Dermis blood vessel endothelial cell (primary cell): ENCODE data around the gene IDH3A. TPM values are rescaled to one million over a fixed set of nuclear protein-coding genes. Genes with fewer than 3 reads are reported as not detected.

ENCODE experiments used
- DNase-seq: peaks from one replicate; pipeline ENCODE4 v3.0.0; 2010
- total RNA-seq: library from RNA; depleted of rRNA; stranded (reverse); fragments of >200 nt; gene quantifications from 2 replicates; pipeline ENCODE4 v1.2.3, GENCODE V29; 2014

Gene IDH3A
- total RNA-seq, 1 donor from 2014 or later, result 35.6 TPM

GRCh38 chr15:78204351-78205309 is 55.5 kb downstream of the IDH3A start:
- DNase-seq, result no peak

- DNase-seq, result no peak
These were observed 56.2 kb downstream of the IDH3A start for GRCh38 chr15:78205337-78205736.

GRCh38 chr15:78205856-78206255 is 56.7 kb downstream of the IDH3A start:
- no peak for DNase-seq

- DNase-seq, result no peak
These were observed 57.4 kb downstream of the IDH3A start for GRCh38 chr15:78206326-78207109.

DNA sequence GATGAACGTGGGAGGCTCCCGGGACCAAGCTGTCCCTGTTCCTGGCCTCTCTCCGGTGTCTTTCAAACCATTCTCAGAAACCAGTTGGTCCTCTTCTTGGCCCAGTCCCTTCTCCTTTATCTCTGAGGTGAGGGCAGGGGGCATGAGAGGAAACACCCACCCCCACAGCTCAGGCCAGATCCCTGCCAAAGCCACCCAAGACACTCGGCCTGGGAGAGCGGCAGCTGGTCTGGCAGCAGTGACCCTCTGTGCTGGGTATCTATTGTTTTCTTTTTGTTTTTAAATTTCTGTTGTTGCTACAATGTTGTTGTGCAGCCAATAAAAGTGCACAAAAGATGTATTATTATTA is 57.9 kb downstream of the IDH3A start:
- DNase-seq, result no peak

- no peak for DNase-seq
These were observed 58.6 kb downstream of the IDH3A start for GRCh38 chr15:78207641-78208340.

GRCh38 chr15:78208341-78208844 is 59.2 kb downstream of the IDH3A start:
- DNase-seq, result no peak

DNA sequence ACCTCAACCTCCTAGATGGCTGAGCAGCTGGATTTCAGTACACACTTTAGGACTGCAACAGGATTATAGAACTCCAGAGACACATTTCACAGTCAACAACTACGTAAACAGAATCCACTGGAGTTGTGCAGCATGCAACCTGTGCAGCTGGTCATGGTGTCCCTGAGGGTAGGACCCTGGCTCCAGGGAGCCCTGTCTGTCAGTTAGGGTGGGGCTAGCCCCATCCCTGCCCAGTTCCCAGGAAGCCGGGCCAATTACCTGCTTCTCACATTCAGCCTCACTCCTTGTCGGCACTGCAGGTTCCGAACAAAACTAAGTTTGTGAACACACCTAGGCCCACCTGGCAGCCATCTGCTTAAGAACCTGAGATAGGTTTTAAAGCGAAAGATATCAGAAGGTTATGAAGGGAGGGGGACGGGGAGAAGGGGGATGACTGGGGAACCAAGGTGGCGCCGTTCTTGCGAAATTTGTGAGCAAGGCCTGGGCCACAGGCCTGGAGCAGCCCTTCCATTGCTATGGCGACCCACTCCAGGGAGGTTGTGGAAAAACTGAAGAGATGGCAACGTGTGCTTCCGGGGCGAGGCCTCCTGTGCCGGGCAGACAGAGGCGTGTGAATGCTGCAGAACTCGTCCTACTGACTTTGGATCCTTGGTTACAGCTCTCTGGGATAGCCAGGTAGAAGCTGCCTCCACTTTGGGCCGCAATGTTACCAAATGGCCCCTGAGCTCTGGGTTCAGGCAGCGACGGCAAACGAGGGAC is 59.9 kb downstream of the IDH3A start:
- DNase-seq, result no peak

GRCh38 chr15:78209646-78210348 is 60.6 kb downstream of the IDH3A start:
- no peak for DNase-seq

- no peak for DNase-seq
These were observed 61.2 kb downstream of the IDH3A start for GRCh38 chr15:78210349-78210717.

DNA sequence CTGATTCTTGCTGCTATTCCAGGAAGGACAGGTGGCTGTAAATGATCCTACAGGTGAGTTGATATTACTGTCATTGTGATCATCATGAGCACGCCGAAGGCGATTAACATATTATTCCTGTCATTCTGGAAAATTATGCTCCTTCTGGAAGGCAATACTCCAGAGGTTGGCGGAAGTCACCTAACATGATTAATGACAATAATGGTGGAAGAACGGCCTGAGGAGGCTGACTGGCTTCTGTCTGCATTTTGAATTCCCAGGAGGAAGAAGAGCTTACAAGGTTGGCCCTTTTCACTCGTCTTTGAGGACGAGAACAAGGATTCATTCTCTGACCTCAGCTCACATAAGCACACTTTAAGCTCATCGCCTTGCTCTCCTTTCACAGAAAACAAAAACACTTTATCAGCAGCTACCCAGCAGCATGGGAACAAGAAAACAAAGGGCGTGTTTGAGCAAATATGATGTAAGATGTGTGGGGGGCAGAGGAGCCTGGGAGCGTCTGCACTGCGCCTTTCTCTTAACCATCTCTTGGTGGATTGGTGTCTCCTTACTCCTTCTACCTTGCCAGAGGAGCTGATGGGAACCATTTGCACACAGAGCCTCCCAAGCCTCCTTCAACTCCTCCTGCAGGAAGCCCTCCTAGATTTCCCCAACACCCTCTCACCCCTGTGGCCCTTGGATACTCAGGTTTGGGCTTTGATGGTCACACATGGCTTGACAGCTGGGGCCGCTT is 62.2 kb downstream of the IDH3A start:
- no peak for DNase-seq

- no peak for DNase-seq
These were observed 62.8 kb downstream of the IDH3A start for GRCh38 chr15:78212008-78212407.

DNA sequence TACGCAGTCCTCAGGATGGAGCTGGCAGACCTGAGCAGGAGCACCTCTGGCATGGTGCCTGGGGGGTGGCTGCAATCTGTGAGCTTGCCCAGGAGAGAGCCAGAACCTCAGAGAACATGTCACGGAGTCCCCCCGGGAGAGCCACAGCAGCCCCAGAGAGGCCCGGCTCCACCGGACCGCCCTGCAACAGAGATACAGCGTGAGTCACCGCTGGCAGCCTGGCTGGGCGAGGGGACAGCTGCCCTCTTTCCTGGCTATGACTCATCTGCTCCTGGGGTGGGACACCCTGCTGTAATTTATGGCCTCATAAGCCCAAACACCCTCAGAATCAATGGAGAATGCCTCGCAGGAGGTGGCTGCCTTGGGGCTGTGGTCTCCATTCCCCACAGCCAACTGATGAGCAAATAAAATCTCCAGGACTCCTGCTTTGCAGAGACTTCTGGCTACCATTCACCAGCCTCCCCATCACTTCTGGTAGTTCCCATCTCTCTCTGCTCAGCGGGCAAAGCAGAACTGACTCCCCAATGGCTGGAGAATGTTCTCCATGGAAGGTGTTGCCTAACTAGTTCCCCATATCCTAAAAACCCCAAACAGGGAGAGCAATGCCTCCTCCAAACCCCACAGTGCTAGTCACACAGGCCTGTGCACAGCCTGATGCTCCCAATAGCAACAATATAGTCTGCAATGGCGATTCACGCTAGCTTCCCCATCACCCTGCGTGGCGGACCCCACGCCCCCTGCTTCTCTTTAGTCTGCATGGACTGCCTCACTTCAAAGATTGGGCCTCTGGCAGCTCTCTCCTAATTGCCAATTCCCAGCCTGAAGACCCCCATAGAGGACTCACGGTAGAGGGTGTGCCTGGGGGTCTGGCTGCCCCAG is 63.6 kb downstream of the IDH3A start:
- DNase-seq, result peak; percentile 60

GRCh38 chr15:78213425-78213750 is 64.2 kb downstream of the IDH3A start:
- DNase-seq, result no peak

DNA sequence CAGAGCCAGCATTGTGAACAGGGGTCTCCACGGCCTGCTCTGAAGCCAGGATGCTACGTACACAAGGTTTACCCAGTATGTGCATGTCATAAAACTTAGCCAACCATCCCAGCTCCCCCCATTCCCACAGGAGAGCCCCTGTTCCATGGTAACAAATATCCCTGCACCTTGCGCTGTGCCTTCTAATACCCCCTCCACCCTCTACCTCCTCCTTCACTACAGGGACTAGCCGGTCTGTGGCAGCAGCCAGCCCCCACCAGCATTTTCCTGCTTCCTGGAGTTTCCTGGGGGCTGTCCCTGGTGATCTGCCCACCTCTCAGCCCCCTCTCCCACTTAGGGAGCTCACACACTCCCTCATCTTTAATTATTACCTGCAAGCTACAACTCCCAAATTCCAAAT is 64.8 kb downstream of the IDH3A start:
- no peak for DNase-seq

- no peak for DNase-seq
These were observed 67.3 kb downstream of the IDH3A start for GRCh38 chr15:78216276-78217104.

DNA sequence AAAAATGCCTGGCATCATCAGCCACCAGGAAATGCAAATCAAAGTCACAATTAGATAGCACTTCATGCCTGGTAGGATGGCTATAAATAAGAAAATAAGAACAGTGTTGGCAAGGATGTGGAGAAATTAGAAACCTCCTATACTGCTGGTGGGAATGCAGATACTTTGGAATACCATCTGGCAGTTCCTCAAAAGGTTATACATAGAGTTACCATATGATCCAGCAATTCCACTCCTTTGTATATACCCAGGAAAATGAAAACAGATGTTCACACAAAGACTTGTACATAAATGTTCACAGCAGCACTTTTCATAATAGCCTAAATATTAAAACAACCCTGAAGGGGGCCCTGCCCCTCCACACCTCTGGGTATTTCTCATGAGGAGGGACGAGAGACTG is 71.6 kb downstream of the IDH3A start:
- no peak for DNase-seq
